ENCODE data around the gene HOXB6. TPM values are rescaled to one million over a fixed set of nuclear protein-coding genes. Genes with fewer than 3 reads are reported as not detected.

HOXB6 gene
- total RNA-seq, 1 donor from 2014 or later = not detected

DNA sequence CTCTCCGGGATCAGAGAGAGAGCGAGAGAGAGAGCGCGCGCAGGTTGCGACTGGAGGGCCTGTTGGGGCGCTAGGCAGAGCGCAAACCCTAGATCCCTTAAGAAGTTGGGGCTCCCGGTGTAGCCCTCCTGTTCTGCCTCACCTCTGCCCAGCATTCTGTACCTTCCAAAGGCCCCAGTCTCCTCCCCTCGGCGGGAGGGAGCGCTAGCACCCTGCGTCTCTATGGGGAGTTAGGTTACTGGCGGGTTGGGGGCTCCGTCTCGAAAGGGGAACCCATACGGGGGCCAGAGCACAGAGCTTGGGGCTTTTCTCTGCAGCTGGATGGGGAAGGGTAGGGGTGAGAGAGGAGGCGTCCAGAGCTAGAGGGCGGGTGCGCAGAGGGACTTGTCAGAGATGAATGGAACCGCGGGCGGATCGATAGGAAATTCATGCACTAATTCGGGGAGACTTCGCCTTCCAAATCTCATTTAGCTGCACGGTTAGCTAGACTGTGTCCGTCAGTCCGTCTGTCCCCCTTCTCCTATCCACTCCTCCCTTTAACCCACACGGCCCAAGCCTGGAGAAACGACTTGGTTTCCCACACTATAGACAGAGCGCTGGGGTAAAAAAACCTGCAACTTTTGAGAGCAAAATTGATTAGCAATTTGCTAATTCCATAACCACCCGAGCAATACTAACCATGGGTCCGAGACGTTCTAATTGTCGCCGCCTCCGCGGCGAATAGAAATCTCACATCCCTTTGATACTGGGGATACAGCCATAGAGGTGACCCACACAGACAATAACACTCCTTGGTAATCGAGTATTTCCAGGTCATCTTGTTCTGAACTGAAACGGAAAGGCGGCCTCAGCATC is 25.9 kb downstream of the HOXB6 start:
- no peak for DNase-seq

DNA sequence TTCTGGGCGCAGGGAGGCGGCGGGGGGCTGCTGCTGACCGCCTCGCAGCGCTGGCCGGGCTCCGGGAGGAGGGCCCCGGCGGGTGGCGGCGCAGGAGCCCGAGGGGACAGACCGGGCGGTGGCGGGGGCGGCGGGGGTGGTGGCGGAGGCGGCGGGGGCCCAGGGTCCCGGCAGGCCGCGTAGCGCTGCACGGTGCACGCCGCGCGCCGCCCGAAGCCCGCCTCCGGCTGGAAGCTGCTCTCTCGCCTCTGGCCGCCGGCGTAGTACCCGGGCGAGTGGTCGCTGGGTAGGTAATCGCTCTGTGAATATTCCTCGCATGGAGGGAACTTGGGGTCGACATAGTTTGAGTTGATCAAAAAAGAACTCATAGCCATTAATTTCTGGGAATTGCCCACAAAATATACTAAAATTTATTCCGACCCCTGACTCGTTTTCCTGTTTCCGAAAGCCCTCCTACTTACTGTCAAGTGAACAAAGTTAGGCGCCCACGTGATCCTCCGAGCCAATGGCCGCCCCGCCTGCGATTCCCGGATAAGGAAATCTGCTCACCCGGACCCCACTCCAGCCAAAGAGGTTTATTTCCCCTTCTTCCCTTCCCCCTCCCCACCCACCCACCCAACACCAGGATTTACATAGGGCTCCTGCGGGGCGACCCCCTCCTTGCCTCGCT is 26.7 kb downstream of the HOXB6 start, which contains the start of gene HOXB4:
HOXB4 (minus strand) TSS at position 405 of the 670 bp plus-strand sequence; CDS start at position 374, 31 bp downstream.
- DNase-seq = no peak

DNA sequence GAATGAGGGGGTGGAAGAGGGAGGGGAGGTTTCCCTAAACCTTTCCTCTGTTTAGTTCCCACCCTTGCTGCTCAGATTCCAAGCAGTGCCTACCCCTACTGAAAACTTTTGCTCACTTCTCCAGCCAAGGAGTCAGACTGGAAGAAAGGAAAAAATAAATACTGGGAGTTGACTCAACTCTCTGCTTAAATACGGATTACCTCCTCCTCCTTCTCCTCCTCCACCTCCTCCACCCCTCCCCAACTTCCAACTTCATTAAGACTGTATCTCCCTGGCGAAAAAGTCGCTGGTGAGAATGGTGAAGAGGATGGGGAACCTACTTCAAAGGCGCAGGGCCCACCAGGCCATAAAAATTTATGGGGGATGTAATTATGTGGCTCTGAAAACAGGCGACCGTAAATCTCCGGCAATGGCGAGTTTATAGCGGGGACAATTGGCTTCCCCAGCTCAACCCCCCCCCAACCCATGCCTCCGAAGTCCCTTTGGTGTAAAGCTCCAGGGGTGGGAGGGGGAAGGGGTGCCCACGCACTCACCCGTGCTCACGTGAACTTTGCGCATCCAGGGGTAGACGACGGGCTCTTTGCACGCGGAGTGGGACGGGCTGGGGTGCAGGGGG is 27.3 kb downstream of the HOXB6 start:
- DNase-seq = no peak

DNA sequence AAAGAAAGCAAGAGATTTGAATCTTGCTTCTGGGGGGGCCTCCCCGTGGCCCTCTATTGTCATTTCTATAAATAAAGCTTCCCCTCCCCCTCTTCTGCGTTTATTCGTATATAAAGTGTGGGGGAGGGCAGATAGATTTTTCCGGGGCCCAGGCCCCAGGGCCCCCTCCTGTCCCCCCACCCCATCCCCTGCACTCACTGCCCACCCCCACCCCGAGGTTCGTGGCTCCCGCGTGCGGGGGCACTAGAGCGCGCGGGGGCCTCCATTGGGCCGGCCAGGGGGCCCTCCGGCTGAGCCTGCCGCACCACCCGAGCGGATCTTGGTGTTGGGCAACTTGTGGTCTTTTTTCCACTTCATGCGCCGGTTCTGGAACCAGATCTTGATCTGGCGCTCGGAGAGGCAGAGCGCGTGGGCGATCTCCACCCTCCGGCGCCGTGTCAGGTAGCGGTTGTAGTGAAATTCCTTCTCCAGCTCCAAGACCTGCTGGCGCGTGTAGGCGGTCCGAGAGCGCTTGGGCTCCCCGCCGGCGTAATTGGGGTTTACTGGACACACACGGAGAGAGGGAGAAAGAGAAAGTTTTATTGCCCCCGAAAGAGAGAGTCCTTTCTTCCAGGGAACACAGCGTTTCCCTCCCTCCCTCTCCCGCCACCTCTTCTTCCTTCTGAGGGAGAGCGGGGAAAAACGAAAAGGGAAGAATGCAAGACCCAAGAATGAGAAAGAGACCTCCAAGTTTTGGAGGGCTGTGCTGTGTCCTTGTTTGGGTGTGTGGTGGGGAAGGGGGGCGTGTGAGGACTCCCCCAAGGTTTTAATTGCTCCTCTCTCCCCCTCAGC is 28.1 kb downstream of the HOXB6 start:
- DNase-seq = no peak

DNA sequence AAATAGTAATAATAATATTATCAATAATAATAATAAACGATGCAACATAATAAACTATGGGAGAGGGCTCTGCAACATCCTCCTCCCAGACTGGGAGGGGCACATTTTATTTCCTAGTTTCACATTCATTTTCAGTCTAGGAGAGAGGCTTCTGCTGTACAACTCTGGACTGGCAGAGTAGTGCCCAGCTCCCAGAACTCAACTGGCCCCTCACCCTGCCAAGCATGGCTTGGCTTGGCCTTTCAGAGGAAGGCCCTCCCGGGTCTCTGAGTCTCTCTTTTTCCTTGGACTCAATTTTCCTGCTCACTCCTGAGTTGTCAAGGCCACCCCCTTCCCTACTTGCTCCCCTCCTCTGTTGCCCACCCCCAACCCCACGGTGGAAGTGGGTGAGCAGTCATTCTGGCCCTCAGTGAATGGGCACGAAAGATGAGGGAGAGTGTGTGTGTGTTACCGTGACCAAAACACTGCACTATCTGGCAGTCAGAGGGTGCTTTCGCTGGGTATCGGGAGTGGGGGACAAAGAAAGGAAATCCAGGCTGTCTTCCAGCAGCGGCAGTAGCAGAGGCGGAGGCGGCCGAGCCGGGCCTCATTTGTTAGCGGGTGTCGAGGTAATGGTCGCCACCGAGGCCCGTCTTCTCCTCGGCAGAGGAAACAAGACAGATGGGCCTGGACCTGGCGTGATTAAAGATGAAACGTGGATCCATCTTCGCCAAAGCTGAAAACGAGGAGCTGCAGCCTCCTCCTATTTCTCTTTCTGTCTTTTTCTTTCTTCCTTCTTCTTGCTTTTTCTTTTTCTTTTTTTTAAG is 28.9 kb downstream of the HOXB6 start:
- DNase-seq = no peak

DNA sequence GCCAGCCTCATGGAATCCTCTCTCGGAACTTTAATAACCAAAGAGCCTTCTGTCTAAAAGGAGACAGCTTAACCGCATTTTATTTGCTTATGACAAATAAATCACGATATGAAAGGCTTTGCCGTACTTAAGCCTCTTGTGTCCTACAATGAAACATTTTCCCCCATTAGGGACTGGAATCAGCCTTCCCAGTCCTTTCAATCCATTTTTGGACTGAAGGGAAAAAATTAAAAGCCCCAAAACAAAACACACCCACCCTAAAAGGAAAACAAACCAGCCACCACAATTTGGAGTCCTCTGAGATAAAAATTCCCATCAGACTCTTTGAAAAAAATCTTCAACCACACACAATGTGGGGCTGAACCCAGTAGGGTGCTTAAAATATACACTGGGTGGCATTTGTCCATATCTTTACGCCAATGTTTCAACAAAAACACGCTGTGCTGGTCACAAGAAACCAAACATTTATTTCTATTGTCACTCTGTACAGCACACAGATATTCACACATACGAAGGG is 29.7 kb downstream of the HOXB6 start:
- no peak for DNase-seq

DNA sequence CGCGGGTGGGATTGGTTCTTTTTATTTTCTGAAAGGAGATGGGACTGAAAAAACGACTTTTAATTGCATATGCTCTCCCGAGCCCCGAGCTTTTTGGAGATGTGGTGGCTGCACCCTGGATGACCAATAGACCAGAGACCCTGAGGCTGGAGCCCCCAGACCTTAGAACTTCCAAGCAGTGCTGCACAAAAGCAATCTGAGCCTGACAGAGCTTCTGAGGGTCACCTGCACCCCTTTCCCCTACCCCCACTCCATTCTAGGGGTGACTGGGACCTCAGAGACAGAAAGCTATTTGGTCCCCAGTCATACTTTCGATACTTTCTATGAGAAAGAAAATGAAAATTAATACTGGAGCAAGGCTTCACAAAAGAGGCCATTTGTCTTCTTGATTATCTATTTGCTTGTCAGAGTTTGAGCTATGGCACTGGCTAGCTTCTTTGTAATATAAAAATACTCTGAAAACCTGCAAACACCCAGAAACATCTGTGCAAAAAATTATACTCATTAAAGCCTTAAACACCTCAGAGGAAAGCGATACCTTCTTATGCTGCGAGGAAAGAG is 30.2 kb downstream of the HOXB6 start:
- DNase-seq = no peak

DNA sequence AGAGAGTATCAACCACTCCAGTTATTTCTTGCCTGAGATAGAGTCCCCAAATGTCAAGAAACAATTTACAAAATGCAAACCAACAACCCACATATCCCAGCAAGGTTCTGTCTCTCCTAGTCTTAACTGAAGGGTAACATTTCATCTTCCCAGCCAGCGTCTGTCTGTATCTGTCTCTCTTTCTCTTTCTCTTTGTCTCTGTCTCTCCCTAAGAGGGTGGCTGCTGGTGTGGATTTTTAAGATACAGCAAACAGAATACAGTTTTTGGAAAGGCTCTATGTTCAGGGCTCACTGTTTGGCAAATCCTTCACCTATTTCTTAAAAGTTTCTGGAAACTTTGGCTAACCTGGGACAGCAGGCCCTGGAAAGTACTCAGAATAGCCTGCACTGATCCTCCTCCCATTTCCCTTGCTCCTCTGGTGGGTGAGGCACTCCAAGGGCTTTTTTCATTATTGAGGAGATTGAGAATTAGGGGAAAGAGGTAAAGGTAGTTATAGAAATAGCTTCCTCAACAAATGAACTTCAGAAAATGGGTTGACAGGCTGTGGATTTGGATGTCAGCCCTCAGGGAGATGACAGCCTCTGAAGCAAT is 32.9 kb downstream of the HOXB6 start:
- DNase-seq = no peak

DNA sequence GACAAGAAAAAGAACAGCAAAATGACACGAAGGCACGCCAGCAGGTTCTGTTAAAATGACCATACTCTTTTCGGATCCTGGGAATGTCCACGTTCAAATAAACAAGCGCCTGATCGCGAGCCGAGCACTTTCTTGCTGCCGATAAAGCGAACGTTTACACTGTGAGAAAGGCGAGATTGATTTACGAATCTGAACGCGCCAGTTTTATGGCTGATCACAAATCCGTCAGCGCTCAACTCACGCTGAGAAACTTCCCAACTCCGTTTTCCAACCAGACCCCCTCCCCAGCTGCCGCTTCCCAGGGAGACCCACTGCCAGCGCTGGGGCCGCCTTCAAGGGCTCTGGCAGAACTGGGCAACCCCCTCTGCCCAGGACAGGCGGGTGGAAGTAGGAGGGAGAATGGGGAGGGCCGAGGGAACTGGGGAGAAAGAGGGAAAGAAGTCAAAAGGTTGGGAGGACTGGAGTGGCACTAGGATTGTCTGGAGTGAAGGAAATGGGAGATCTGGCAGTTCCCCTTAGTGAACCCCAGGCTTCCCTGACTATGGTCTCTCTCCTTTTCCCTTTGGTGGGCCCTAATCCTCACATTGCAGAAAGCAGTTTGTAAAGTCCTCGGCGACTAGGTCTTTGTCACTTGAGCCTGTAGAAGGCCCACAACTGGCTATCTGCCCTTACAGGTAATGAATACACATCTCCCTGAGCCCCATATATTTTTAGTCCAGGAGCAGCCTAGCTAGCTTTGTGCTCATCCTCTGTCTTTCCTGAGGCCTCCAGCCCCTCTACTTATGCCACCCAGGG is 33.6 kb downstream of the HOXB6 start:
- DNase-seq = no peak

DNA sequence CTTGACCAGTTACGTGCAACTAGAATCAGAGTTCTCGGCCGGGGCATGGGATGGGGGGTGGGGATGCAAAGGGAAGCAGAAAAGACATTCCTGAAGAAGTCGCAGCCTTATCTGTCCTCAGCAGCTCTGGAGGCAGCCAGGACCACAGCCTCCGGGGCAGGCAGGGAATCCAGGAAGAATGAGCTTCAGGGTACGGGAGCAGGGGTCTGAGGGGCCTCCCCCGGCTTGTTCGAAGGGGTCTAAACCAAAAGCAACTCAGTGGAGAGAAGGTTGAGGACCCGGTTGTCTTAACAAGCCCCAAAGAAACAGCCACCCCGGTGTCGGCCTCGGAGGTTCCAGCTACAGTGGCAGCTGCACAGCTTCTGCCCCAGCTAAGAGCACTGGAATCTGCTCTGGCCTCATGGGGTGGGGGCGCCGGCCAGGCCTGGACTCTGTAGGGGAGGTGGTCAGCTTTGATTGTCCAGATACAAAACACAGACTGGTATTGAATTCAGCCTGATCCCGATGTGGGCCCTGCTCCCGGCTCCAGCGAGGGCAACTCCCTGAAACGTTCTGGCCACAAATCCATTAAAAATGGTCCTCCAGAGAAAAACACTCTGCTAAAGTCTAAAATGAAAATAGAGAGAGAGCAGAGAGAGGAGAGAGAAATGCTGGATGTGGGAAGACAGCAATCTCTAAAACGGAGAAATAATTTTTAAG is 34.3 kb downstream of the HOXB6 start:
- DNase-seq = no peak

DNA sequence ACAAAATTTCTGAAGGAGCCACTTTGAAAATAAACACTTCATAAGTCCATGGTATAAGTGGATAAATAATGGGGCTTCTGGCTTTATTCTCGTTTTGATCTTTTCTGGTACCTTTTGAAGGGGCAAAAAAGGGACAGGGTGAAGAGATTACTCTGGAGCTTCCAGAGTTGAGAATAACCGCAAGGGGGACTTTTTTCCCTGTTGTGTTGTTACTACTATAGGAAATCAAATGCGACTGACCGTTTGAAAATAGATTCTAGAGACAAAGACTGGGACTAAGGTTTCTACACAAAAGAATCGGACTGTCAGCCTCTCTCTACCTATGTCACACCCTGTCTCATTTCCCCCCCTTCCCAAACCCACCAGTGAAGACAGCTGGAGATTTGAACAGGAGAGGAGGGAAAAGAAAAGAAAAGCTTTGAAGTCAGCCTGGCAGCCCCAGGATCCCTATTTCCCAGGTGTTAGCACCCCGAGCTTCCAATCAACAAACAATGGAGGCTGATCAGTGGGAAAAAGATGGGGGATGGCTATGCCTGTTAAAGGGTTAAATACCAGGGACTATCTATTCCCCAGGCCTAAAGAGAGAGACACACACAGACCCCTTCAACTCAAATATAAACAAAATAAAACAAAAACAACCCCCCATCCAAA is 35.0 kb downstream of the HOXB6 start:
- no peak for DNase-seq

DNA sequence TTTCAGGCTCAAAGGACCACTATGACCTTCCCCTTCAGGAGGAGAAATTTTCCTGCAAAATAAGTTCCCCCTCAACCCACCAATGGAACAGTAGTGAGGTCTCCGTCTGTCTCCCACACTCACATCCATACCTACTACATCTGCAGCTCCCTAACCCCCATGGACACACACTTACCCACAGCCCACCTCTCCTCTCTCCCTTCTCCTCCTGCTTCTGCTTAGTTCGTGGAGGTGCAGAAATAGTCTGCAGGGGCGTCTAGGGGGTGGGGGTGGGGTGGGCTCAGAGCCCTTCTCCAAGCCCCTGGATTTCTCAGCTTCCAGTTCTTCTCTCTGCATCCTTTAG is 35.6 kb downstream of the HOXB6 start:
- no peak for DNase-seq

DNA sequence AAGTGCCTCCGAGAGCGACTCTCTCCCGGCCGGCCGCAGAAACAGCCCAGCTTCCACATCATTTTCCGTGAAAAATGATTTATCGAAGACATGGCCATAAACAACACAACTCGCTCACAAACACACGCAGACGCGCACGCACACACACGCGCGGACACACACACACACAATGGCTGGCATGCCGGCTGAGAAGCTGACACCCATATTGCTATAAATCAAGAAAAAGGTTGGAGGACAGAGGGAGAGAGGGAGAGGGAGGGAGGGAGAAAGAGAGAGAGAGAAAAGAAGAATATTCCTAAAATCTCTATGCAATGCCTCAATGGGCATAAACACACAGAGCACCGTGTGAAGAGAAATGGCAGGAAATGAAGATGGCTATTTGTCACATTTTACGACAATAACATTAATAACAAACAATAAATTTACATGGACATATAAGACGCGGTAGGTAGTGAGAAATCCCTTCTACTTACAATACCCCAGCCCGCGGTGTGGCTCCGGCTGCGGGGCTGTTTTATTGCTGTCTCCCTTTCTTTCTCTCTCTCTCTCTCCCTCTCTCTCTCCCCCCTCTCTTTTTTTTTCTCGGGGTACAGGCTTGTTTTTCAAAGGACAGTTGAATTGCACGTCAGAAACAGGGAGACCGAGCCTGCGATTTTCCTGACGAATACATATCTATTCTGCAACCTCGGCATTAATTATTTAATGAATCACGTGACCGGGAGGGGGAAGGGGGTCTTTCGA is 36.1 kb downstream of the HOXB6 start:
- no peak for DNase-seq

DNA sequence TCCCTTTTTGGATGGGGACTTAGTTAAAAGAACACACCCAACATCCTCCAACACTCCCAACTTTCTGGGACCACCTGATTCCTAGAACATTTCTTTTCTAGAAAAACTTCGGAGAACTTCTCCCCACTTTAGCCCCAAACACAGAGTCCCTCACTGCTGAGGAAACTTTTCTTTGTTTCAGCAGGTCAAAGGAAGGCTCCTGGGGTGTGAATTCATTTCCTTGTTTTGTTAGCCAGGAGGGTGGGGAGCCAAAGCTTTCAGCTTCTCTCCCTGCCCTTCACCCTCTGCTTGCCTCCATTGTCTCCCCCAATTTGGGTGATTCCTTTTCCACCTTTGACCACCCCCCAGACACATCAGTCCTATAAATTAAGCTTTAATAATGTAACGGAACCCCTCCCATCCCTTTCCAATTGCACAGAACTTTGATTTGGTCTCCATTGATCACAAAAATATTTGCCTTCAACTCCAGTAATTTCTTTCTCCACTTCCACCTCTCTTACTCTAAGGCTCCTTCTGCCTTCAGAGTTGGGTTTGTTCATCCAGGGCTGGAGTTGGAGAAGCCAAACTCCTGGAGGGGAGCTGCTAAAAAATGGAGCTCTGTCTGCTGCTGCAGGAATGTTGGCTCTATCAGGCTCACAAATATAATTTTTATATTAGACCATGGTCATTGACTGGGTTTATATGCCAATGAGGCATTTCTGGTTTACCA is 37.0 kb downstream of the HOXB6 start:
- no peak for DNase-seq

DNA sequence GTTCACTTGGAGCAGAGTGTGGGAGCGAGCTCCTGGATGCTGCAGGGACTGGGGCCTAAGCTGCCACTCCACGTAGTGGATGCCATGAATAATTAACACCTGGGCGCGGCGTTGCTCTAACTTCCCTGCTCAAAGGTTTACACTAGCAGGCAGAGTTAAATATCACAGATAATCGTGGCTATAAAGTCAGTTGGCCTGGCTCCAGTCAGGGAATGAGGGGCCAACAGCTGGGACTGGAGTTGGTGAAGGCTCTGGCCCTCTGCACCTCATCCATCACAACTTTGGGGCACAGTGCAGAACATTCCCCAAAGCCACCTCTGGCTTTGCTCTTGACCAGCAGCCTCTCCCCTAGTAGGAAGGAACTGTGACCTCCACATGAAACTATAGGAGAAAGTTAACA is 37.6 kb downstream of the HOXB6 start:
- no peak for DNase-seq

DNA sequence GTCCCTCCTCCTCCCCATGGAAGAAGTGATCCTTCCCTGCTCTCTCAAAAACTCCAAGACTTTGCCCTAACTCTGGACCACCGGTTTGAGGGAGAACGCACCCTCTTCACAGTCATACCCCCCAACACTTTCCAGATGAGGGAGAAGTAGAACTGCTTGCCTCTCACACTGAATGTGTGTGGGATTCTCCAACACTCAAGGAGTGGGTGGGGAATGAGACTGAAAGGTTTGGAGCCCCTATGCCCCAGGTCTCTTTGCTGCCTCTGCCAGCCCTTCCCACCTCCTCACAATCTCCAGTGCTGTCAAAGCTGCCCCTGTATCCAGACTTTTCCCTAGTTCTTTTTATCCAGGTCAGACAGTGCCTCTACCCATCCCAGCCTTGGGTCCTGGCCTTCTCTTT is 38.1 kb downstream of the HOXB6 start:
- no peak for DNase-seq

All from occipital lobe (tissue), 2 donors.